K562 (cell line): ENCODE data around the gene CAPRIN1. TPM values are rescaled to one million over a fixed set of nuclear protein-coding genes. Genes with fewer than 3 reads are reported as not detected.
A peak's percentile ranks its signal among the peaks of the same experiment; 100 is the strongest.

Experiments
- BMI1 ChIP-seq: fragments of 150-350 bp; IDR thresholded peaks from 2 replicates; pipeline ENCODE4 v1.6.1; 2014; ENCODE audit warnings: low read length
- DEAF1 ChIP-seq: fragments of 450-650 bp; formaldehyde crosslinking; IDR thresholded peaks from 2 replicates; pipeline ENCODE4 v1.4.0; 2020; ENCODE audit warnings: mild to moderate bottlenecking, moderate library complexity
- ETV1 ChIP-seq: fragments of 450-650 bp; conservative IDR thresholded peaks from 2 replicates; pipeline ENCODE4 v1.6.1; 2016; ENCODE audit warnings: missing genetic modification characterization, control low read depth, low read depth, missing compliant biosample characterization
- MYBL2 ChIP-seq, 2 experiments: fragments of 450-650 bp in 1 of 2; sonication (generic) in 1 of 2; formaldehyde crosslinking in 1 of 2; IDR thresholded peaks; 2 replicates each; pipeline versions ENCODE4 v1.6.1 to v1.8.1; 2017 to 2022; ENCODE audit warnings: borderline replicate concordance in 1 of 2, inconsistent platforms in 1 of 2, low read depth in 1 of 2, mild to moderate bottlenecking in 1 of 2, missing genetic modification reagents in 1 of 2, moderate library complexity in 1 of 2
- NONO ChIP-seq, 2 experiments: fragments of 200-400 bp in 1 of 2; fragments of 450-650 bp in 1 of 2; formaldehyde crosslinking in 1 of 2; IDR thresholded peaks; 2 replicates each; pipeline ENCODE4 v1.6.1; 2017; ENCODE audit warnings: low read depth in 2 of 2, mild to moderate bottlenecking in 2 of 2, moderate library complexity in 2 of 2, low read length in 1 of 2
- PCBP1 ChIP-seq: fragments of 200-400 bp; formaldehyde crosslinking; IDR thresholded peaks from 2 replicates; pipeline ENCODE4 v1.6.1; 2018; ENCODE audit warnings: mild to moderate bottlenecking, low read depth, low read length; ENCODE audit not compliant: poor library complexity, severe bottlenecking
- POLR2A ChIP-seq: fragments of 450-650 bp; conservative IDR thresholded peaks from 2 replicates; pipeline ENCODE4 v1.6.1; 2016
- RBM25 ChIP-seq: fragments of 200-400 bp; formaldehyde crosslinking; IDR thresholded peaks from 2 replicates; pipeline ENCODE4 v1.6.1; 2018; ENCODE audit warnings: low read length, low read depth, moderate library complexity; ENCODE audit not compliant: severe bottlenecking
- SMARCA4 ChIP-seq: fragments of 450-650 bp; IDR thresholded peaks from 2 replicates; pipeline ENCODE4 v1.6.1; 2016
- SP2 ChIP-seq: IDR thresholded peaks from 2 replicates; pipeline ENCODE4 v1.6.1; 2011; ENCODE audit warnings: mild to moderate bottlenecking, low read depth, low read length, moderate library complexity; ENCODE audit not compliant: poor library complexity, severe bottlenecking; ENCODE audit errors: extremely low read depth
- SRSF1 ChIP-seq: fragments of 200-400 bp; formaldehyde crosslinking; IDR thresholded peaks from 2 replicates; pipeline ENCODE4 v1.6.1; 2017; ENCODE audit warnings: mild to moderate bottlenecking, low read depth, low read length, moderate library complexity
- TRIM28 ChIP-seq: fragments of 450-650 bp; IDR thresholded peaks from 2 replicates; pipeline ENCODE4 v1.6.1; 2017
- ZC3H8 ChIP-seq: fragments of 450-650 bp; IDR thresholded peaks from 2 replicates; pipeline ENCODE4 v1.6.1; 2017
- ZNF764 ChIP-seq: fragments of 250-450 bp; sonication (Bioruptor Pico); IDR thresholded peaks from 2 replicates; pipeline ENCODE4 v1.4.0; 2020; ENCODE audit warnings: low read depth, mild to moderate bottlenecking, moderate library complexity
- ZNF785 ChIP-seq: fragments of 250-450 bp; sonication (Bioruptor Pico); IDR thresholded peaks from 2 replicates; pipeline ENCODE4 v1.4.0; 2020; ENCODE audit warnings: mild to moderate bottlenecking
- polyA plus RNA-seq, 8 experiments: library from polyadenylated mRNA; depleted of rRNA in 4 of 8; stranded (reverse) in 5 of 8; unstranded in 3 of 8; fragments of >200 nt; fragmentation: Nextera tagmentation in 2 of 8; fragmentation: Illumina TruSeq in 1 of 8; extraction: Ambion mirVana in 2 of 8; extraction: Trizol in 1 of 8; gene quantifications; 2 replicates each; pipeline versions ENCODE4 v1.2.1 to v1.2.3, GENCODE V29; 2011 to 2014; ENCODE audit warnings: inconsistent platforms in 1 of 8, missing spikeins in 1 of 8
- total RNA-seq, 7 experiments: library from RNA; depleted of rRNA in 6 of 7; stranded (reverse); fragments of >200 nt in 6 of 7; fragmentation: Illumina TruSeq in 2 of 7; extraction: Trizol in 2 of 7; gene quantifications; 2 replicates each; pipeline versions ENCODE4 v1.2.1 to v1.2.3, GENCODE V29; 2011 to 2021; ENCODE audit warnings: low replicate concordance in 1 of 7
- TF ChIP-seq, protein P1 (sequence below), 2 experiments: fragments of 450-650 bp in 1 of 2; sonication (generic) in 1 of 2; formaldehyde crosslinking; conservative IDR thresholded peaks; 2 replicates each; pipeline versions ENCODE4 v1.4.0 to v1.8.1; 2020 to 2022; ENCODE audit warnings: mild to moderate bottlenecking in 1 of 2, missing genetic modification reagents in 1 of 2
- TF ChIP-seq, protein P2 (sequence below): fragments of 450-650 bp; formaldehyde crosslinking; IDR thresholded peaks from 2 replicates; pipeline ENCODE4 v1.4.0; 2020; ENCODE audit warnings: mild to moderate bottlenecking
- TF ChIP-seq, protein P3 (sequence below), 2 experiments: fragments of 200-800 bp in 1 of 2; sonication (Bioruptor generic) in 1 of 2; sonication (generic) in 1 of 2; formaldehyde crosslinking in 1 of 2; IDR thresholded peaks in 1 of 2; conservative IDR thresholded peaks in 1 of 2; 2 replicates each; pipeline versions ENCODE4 v1.5.0 to v1.6.1; 2016 to 2020; ENCODE audit warnings: missing compliant biosample characterization in 1 of 2, missing genetic modification characterization in 1 of 2, missing genetic modification reagents in 1 of 2
- TF ChIP-seq, protein P4 (sequence below): fragments of 450-650 bp; formaldehyde crosslinking; IDR thresholded peaks from 2 replicates; pipeline ENCODE4 v1.4.0; 2020; ENCODE audit warnings: mild to moderate bottlenecking, moderate library complexity

CAPRIN1 gene
- total and polyA plus RNA-seq, 9 of the 15 experiments (the other 6 are each of a cell fraction or from before 2014, with no cell fraction given): 49.6 to 271 (median 244) TPM

DNA sequence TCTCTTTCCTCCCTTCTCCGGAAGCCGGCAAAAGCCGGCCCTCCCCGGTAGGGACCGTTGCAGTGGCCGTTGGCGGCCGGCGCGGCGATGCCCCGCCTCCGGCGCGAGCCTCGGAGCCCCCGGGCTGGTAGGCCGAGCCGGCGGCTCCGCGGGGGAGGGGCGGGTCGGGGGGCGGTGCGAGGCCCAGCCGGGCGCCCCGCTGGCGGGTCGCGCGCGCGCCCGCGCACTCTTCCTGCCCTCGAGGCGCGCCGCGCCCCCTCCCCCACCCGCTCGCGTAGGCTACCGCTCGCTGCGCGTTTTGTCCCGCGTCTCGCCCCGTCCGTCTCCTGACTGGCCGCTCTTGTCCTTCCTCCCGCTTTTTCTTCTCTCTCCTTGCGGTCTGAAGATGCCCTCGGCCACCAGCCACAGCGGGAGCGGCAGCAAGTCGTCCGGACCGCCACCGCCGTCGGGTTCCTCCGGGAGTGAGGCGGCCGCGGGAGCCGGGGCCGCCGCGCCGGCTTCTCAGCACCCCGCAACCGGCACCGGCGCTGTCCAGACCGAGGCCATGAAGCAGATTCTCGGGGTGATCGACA lies 591 bp downstream of the CAPRIN1 start (continued):
- TF ChIP-seq RBM25 (no peak), SP2 (no peak), POLR2A (no peak; the same call in none of the 2 replicates), NONO (IDR thresholded peaks at IDR 0.05; ENCODE audit: low read depth in 2 of 2, low read length in 1 of 2) (peak in 1 of 2 experiments; percentile 91; a peak in 2 of 4 replicates), ZNF764 (CRISPR knock-in tag) (no peak), BMI1 (no peak), DEAF1 (CRISPR knock-in tag) (no peak), SMARCA4 (no peak), ZC3H8 (no peak), SRSF1 (no peak), ETV1 (tag) (no peak), MYBL2 (IDR thresholded peaks at IDR 0.05; ENCODE audit: low read depth) (peak; percentile 34; the same call in 1 of the 2 replicates), MYBL2 (CRISPR knock-in tag; IDR thresholded peaks at IDR 0.05; ENCODE audit: borderline replicate concordance) (no peak; the same call in 1 of the 2 replicates), TRIM28 (no peak; the same call in 1 of the 2 replicates), PCBP1 (peak; percentile 91), ZNF785 (CRISPR knock-in tag) (no peak)
- TF ChIP-seq, protein P1, sequence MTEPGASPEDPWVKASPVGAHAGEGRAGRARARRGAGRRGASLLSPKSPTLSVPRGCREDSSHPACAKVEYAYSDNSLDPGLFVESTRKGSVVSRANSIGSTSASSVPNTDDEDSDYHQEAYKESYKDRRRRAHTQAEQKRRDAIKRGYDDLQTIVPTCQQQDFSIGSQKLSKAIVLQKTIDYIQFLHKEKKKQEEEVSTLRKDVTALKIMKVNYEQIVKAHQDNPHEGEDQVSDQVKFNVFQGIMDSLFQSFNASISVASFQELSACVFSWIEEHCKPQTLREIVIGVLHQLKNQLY (CRISPR knock-in tag; conservative IDR thresholded peaks at IDR 0.05): no peak
- TF ChIP-seq, protein P2, sequence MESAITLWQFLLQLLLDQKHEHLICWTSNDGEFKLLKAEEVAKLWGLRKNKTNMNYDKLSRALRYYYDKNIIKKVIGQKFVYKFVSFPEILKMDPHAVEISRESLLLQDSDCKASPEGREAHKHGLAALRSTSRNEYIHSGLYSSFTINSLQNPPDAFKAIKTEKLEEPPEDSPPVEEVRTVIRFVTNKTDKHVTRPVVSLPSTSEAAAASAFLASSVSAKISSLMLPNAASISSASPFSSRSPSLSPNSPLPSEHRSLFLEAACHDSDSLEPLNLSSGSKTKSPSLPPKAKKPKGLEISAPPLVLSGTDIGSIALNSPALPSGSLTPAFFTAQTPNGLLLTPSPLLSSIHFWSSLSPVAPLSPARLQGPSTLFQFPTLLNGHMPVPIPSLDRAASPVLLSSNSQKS (CRISPR knock-in tag): no peak
- TF ChIP-seq, protein P3, sequence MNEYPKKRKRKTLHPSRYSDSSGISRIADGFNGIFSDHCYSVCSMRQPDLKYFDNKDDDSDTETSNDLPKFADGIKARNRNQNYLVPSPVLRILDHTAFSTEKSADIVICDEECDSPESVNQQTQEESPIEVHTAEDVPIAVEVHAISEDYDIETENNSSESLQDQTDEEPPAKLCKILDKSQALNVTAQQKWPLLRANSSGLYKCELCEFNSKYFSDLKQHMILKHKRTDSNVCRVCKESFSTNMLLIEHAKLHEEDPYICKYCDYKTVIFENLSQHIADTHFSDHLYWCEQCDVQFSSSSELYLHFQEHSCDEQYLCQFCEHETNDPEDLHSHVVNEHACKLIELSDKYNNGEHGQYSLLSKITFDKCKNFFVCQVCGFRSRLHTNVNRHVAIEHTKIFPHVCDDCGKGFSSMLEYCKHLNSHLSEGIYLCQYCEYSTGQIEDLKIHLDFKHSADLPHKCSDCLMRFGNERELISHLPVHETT (CRISPR knock-in tag; conservative IDR thresholded peaks at IDR 0.05 in 1 of 2, IDR thresholded peaks at IDR 0.05 in 1 of 2): peak in 1 of 2 experiments; percentile 99; a peak in 2 of 4 replicates
- TF ChIP-seq, protein P4, sequence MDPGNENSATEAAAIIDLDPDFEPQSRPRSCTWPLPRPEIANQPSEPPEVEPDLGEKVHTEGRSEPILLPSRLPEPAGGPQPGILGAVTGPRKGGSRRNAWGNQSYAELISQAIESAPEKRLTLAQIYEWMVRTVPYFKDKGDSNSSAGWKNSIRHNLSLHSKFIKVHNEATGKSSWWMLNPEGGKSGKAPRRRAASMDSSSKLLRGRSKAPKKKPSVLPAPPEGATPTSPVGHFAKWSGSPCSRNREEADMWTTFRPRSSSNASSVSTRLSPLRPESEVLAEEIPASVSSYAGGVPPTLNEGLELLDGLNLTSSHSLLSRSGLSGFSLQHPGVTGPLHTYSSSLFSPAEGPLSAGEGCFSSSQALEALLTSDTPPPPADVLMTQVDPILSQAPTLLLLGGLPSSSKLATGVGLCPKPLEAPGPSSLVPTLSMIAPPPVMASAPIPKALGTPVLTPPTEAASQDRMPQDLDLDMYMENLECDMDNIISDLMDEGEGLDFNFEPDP (CRISPR knock-in tag): no peak
